ENCODE data around the gene AGMO.
"Not testable (repeated sequence)": the region's sequence is repeated elsewhere in the genome, so short reads cannot be mapped to it uniquely, and the experiment has no call there.

GRCh38 chr7:15547320-15547719 is 14.5 kb downstream of the AGMO start:
- TF ChIP-seq CTCF (conservative IDR thresholded peaks at IDR 0.05; ENCODE audit: low read depth, low read length); EZH2 (IDR thresholded peaks at IDR 0.05; ENCODE audit: low read length, unreplicated experiment); EZH2phosphoT487 (IDR thresholded peaks at IDR 0.05; ENCODE audit: borderline replicate concordance, low read length): not testable (repeated sequence)

All from PC-3 (cell line).